Measurements from ENCODE around the gene RNF220. TPM values are rescaled to one million over a fixed set of nuclear protein-coding genes. Genes with fewer than 3 reads are reported as not detected.

The RNF220 gene
- polyA plus RNA-seq, 1 of the 3 experiments (the other 2 are of a cell fraction) = 83.7 TPM

GRCh38 chr1:44565259-44565750 is 160.2 kb downstream of the RNF220 start (continued):
- TF ChIP-seq REST (IDR thresholded peaks at IDR 0.05; ENCODE audit: low read depth, low read length) = no peak
- no peak for TF ChIP-seq GATA2 (CRISPR knock-in tag; IDR thresholded peaks at IDR 0.05)
- no peak for TF ChIP-seq CHD2 (IDR thresholded peaks at IDR 0.05; ENCODE audit: low read length, partially characterized antibody)

DNA sequence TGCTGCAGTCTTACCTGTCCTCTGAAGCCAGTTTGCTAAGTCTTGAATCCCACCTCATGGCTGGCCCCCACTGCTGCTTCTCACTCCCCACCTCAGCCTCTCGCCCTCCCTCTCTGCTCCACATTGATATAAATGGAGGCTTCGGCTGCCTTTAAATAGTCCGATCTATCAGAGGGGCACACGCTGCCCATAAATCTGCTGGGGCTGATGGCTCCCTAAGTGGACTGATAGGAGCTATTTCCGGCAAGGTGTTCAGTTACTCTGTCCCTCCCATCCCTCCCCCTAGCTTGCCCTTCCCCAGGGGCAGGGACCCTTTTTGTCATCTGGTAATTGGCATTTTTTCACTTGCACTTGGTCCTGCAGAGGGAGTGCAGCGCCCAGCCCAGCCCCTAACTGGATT is 160.8 kb downstream of the RNF220 start:
- Histone ChIP-seq H3K36me3 (replicated peaks in 1 of 2; ENCODE audit: control insufficient read depth in 1 of 2, insufficient read depth in 2 of 2, low read length in 1 of 2) (no peaks in the 10 kb centered on the region), H3K9ac (no peak overlapping the region), H3K4me1 (ENCODE audit: control insufficient read depth in 1 of 2, insufficient read depth in 2 of 2, low read depth in 1 of 2, low read length in 1 of 2) (no peaks in the 10 kb centered on the region), H2AFZ (ENCODE audit: low read depth) (no peak overlapping the region), H3K79me2 (ENCODE audit: insufficient read depth) (no peaks in the 10 kb centered on the region), H3F3A (replicated peaks; ENCODE audit: insufficient read depth) (no peaks in the 10 kb centered on the region), H4K20me1 (ENCODE audit: insufficient read depth) (no peaks in the 10 kb centered on the region), H3K4me2 (no peak overlapping the region), H3K9me2 (no peaks in the 10 kb centered on the region), H3K27ac (ENCODE audit: low read depth in 2 of 2, low read length in 1 of 2) (no peak overlapping the region), H3K4me3 (ENCODE audit: low read depth in 2 of 2, low read length in 1 of 2) (no peak overlapping the region), H3K9me3 (no peaks in the 10 kb centered on the region), H3K27me3 (ENCODE audit: insufficient read depth) (peaks cover 60% of the 10 kb centered on the region)
- TF ChIP-seq ZBTB33 (IDR thresholded peaks at IDR 0.05; ENCODE audit: borderline replicate concordance, low read depth) = no peak
- no peak for TF ChIP-seq CHD2 (IDR thresholded peaks at IDR 0.05; ENCODE audit: low read length, partially characterized antibody)
- TF ChIP-seq MXI1 (IDR thresholded peaks at IDR 0.05; ENCODE audit: low read depth, low read length) = no peak
- no peak for TF ChIP-seq RXRA (IDR thresholded peaks at IDR 0.05; ENCODE audit: borderline replicate concordance, low read depth)
- no peak for TF ChIP-seq MAX (IDR thresholded peaks at IDR 0.05; ENCODE audit: low read depth)
- no peak for TF ChIP-seq EP300 (IDR thresholded peaks at IDR 0.05; ENCODE audit: borderline replicate concordance in 1 of 2, low read depth in 1 of 2, low read length in 1 of 2)
- POLR2A ChIA-PET = no interaction called here
- no peak for DNase-seq
- CTCF ChIA-PET = interaction anchor here (1.5 to 3.2 kb wide), 2 partner anchors 8 to 29 kb away, joined by 3 to 15 read pairs; no protein-coding TSS in a partner anchor
- WGBS (ENCODE audit: low lambda C conversion rate) = 50% methylated on average over 6 of the region's 6 CpGs

Data from SK-N-SH (cell line).